ENCODE measurements around the gene RNU2-1.

GRCh38 chr17:43210576-43210975 is 23.2 kb downstream of the RNU2-1 start:
- TF ChIP-seq, protein P1, sequence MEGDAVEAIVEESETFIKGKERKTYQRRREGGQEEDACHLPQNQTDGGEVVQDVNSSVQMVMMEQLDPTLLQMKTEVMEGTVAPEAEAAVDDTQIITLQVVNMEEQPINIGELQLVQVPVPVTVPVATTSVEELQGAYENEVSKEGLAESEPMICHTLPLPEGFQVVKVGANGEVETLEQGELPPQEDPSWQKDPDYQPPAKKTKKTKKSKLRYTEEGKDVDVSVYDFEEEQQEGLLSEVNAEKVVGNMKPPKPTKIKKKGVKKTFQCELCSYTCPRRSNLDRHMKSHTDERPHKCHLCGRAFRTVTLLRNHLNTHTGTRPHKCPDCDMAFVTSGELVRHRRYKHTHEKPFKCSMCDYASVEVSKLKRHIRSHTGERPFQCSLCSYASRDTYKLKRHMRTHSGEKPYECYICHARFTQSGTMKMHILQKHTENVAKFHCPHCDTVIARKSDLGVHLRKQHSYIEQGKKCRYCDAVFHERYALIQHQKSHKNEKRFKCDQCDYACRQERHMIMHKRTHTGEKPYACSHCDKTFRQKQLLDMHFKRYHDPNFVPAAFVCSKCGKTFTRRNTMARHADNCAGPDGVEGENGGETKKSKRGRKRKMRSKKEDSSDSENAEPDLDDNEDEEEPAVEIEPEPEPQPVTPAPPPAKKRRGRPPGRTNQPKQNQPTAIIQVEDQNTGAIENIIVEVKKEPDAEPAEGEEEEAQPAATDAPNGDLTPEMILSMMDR (conservative IDR thresholded peaks at IDR 0.05; ENCODE audit: low read depth in 2 of 2) = no peak
- no peak for TF ChIP-seq POLR2AphosphoS5 (IDR thresholded peaks at IDR 0.05; ENCODE audit: low read depth)
- no peak for TF ChIP-seq CREB1 (CRISPR knock-in tag; IDR thresholded peaks at IDR 0.05; ENCODE audit: low read depth)
- TF ChIP-seq ZNF462 (CRISPR knock-in tag; IDR thresholded peaks at IDR 0.05) = no peak
- TF ChIP-seq EZH2 (IDR thresholded peaks at IDR 0.05; ENCODE audit: low read depth, unreplicated experiment) = no peak
- TF ChIP-seq, protein P2, sequence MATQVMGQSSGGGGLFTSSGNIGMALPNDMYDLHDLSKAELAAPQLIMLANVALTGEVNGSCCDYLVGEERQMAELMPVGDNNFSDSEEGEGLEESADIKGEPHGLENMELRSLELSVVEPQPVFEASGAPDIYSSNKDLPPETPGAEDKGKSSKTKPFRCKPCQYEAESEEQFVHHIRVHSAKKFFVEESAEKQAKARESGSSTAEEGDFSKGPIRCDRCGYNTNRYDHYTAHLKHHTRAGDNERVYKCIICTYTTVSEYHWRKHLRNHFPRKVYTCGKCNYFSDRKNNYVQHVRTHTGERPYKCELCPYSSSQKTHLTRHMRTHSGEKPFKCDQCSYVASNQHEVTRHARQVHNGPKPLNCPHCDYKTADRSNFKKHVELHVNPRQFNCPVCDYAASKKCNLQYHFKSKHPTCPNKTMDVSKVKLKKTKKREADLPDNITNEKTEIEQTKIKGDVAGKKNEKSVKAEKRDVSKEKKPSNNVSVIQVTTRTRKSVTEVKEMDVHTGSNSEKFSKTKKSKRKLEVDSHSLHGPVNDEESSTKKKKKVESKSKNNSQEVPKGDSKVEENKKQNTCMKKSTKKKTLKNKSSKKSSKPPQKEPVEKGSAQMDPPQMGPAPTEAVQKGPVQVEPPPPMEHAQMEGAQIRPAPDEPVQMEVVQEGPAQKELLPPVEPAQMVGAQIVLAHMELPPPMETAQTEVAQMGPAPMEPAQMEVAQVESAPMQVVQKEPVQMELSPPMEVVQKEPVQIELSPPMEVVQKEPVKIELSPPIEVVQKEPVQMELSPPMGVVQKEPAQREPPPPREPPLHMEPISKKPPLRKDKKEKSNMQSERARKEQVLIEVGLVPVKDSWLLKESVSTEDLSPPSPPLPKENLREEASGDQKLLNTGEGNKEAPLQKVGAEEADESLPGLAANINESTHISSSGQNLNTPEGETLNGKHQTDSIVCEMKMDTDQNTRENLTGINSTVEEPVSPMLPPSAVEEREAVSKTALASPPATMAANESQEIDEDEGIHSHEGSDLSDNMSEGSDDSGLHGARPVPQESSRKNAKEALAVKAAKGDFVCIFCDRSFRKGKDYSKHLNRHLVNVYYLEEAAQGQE (IDR thresholded peaks at IDR 0.05; ENCODE audit: unreplicated experiment) = no peak
- no peak for TF ChIP-seq EZH2phosphoT487 (IDR thresholded peaks at IDR 0.05; ENCODE audit: unreplicated experiment)
- no peak for TF ChIP-seq JUNB (IDR thresholded peaks at IDR 0.05; ENCODE audit: unreplicated experiment)
- no peak for TF ChIP-seq ETS1 (IDR thresholded peaks at IDR 0.05)
- TF ChIP-seq ZNF114 (CRISPR knock-in tag; IDR thresholded peaks at IDR 0.05) = no peak
- no peak for TF ChIP-seq ZNF331 (CRISPR knock-in tag; IDR thresholded peaks at IDR 0.05; ENCODE audit: low read depth)
- no peak for TF ChIP-seq NANOG (IDR thresholded peaks at IDR 0.05; ENCODE audit: borderline replicate concordance)
- TF ChIP-seq STAT1 (IDR thresholded peaks at IDR 0.05; ENCODE audit: unreplicated experiment) = no peak

All from GM23338 (cell line).